Mucosa of descending colon (tissue), 3 donors: ENCODE data around the gene TLCD3A. TPM values are rescaled to one million over a fixed set of nuclear protein-coding genes. Genes with fewer than 3 reads are reported as not detected.
A peak's percentile ranks its signal among the peaks of the same experiment; 100 is the strongest.
"Not testable (repeated sequence)": the region's sequence is repeated elsewhere in the genome, so short reads cannot be mapped to it uniquely, and the experiment has no call there.

Experiments
- ATAC-seq: fragments of 200-7000 bp; cut with Tn5 transposase; one replicate; pipeline ENCODE4 v1.9.1; 2020; ENCODE audit warnings: mild to moderate bottlenecking, moderate library complexity
- DNase-seq, 3 donors: peaks; one replicate each; pipeline ENCODE4 v3.0.0-alpha.2; 2020
- H3K36me3 ChIP-seq: fragments of 200-600 bp; one replicate; pipeline ENCODE4 v1.8.0; 2021; ENCODE audit warnings: low read depth, mild to moderate bottlenecking
- H3K4me1 ChIP-seq: fragments of 200-600 bp; one replicate; pipeline ENCODE4 v1.8.0; 2021; ENCODE audit warnings: low read depth, mild to moderate bottlenecking
- H3K4me3 ChIP-seq: fragments of 200-600 bp; one replicate; pipeline ENCODE4 v1.8.0; 2021; ENCODE audit warnings: mild to moderate bottlenecking
- H3K9me3 ChIP-seq: fragments of 200-600 bp; one replicate; pipeline ENCODE4 v1.8.0; 2021; ENCODE audit warnings: mild to moderate bottlenecking
- CTCF ChIP-seq: fragments of 200-600 bp; IDR thresholded peaks from one replicate; pipeline ENCODE4 v1.8.0; 2022; ENCODE audit warnings: antibody characterized with exemption, mild to moderate bottlenecking
- intact Hi-C, 2 donors: fragments of 100-400 bp; cut with DNase I in 1 of 2; cut with micrococcal nuclease in 1 of 2; formaldehyde crosslinking; loops; one replicate each; pipeline versions ENCODE4 v1.11.0 to v1.11.1; 2022; cut with DNase I, micrococcal nuclease
- total RNA-seq, 3 donors: library from RNA; stranded (reverse); fragmentation: NEBNext Ultra II Directional in 2 of 3; extraction: Animal tissue kit (Norgen Biotek cat#: 25700) in 2 of 3; gene quantifications; one replicate each; pipeline versions ENCODE4 v1.2.1 to v1.2.4, GENCODE V29; 2021 to 2023
- donor health status: DM: no; HTN: no; CAD: no; lungs with moderate emphysema.
- donor health status: DM: no; HTN: no; CAD: no.
- donor health status: DM: no; HTN: yes; CAD: no.

TLCD3A gene
- total RNA-seq, 3 donors from 2014 or later: 4.9 to 14.8 (median 6.0) TPM

- Histone ChIP-seq H3K4me3 (no peak overlapping the region), H3K4me1 (no peaks in the 10 kb centered on the region), H3K36me3 (peaks cover 3% of the 10 kb centered on the region), H3K9me3 (no peaks in the 10 kb centered on the region)
- DNase-seq (no peak), ATAC-seq (no peak)
- intact Hi-C loops: loop anchor here in 1 of 2 donors (5.0 kb wide), 1 partner anchor 284 kb away; a partner anchor contains a TSS
- TF ChIP-seq CTCF: no peak
Measured at GRCh38 chr17:696369-696768, 36.0 kb upstream of the TLCD3A start.

- Histone ChIP-seq H3K9me3 (no peaks in the 10 kb centered on the region), H3K36me3 (peaks cover 3% of the 10 kb centered on the region), H3K4me3 (no peak overlapping the region), H3K4me1 (no peaks in the 10 kb centered on the region)
- ATAC-seq (no peak), DNase-seq (no peak)
- intact Hi-C loops: loop anchor here in 1 of 2 donors (5.0 kb wide), 1 partner anchor 285 kb away; a partner anchor contains a TSS
- no peak for TF ChIP-seq CTCF
Measured at GRCh38 chr17:697682-698081, 34.7 kb upstream of the TLCD3A start.

GRCh38 chr17:698096-698495, 34.3 kb upstream of the TLCD3A start:
- H3K36me3 ChIP-seq, H3K4me3 ChIP-seq, H3K9me3 ChIP-seq, DNase-seq, ATAC-seq, H3K4me1 ChIP-seq: not testable (repeated sequence)
- intact Hi-C loops: loop anchor here in 1 of 2 donors (5.0 kb wide), 1 partner anchor 286 kb away; a partner anchor contains a TSS

GRCh38 chr17:699345-699744, 33.1 kb upstream of the TLCD3A start:
- Histone ChIP-seq H3K36me3 (no peaks in the 10 kb centered on the region), H3K4me1 (no peaks in the 10 kb centered on the region), H3K9me3 (no peaks in the 10 kb centered on the region), H3K4me3 (no peak overlapping the region)
- ATAC-seq (no peak), DNase-seq (peak in 1 of 3 donors; percentile 19)
- intact Hi-C loops: loop anchor here in 1 of 2 donors (5.0 kb wide), 1 partner anchor 287 kb away; a partner anchor contains a TSS
- no peak for TF ChIP-seq CTCF

- ATAC-seq (peak; percentile 64), DNase-seq (no peak)
- H3K9me3 ChIP-seq: no peaks in the 10 kb centered on the region
- no peaks in the 10 kb centered on the region for H3K36me3 ChIP-seq
- intact Hi-C loops: no loop called here
- H3K4me1 ChIP-seq: no peaks in the 10 kb centered on the region
- TF ChIP-seq CTCF: no peak
- no peak overlapping the region for H3K4me3 ChIP-seq
Measured at GRCh38 chr17:700504-701094, 31.8 kb upstream of the TLCD3A start.

GRCh38 chr17:703081-703875, 29.1 kb upstream of the TLCD3A start:
- H3K4me1 ChIP-seq: no peaks in the 10 kb centered on the region
- DNase-seq (no peak), ATAC-seq (peak; percentile 66)
- intact Hi-C loops: no loop called here
- no peaks in the 10 kb centered on the region for H3K36me3 ChIP-seq
- no peak overlapping the region for H3K4me3 ChIP-seq
- H3K9me3 ChIP-seq: no peaks in the 10 kb centered on the region
- TF ChIP-seq CTCF: no peak
